ENCODE measurements around the gene KCNK7.

Gene KCNK7

DNA sequence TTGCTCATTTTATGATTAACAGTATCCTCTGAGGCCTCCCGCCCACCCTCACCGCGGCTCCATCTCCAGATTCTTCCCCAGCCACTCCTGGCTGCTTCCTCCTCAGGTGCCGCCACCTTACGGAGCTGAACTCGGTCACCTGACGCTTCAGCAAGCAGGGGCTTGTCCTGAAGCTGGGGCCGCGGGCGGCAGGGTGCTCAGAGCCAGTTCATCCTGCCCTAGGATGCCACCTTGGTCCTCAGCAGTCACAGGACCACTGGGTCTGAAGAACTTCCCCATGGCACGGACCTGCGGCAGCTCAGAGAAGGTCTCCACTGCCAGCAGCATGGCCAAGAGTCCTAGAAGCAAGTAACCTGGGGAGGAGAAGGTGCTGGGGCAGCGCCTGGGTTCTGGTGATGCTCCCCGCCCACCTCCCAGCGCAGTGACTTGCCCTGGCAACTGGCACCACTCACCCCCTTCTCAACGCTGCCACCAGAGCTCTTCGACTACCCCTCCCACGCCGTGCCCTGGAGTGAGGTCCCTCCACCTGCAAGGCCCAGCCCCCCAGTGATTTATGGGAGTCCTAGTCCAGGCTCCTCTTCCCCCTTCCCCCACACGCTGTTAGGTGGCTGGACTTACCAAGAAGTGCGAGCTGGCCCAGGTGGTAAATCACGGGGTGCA lies 2.6 kb downstream of the KCNK7 start:
- TF ChIP-seq GATA3 (IDR thresholded peaks at IDR 0.05; ENCODE audit: low read depth, low read length) (no peak), GATA2 (IDR thresholded peaks at IDR 0.05; ENCODE audit: low read depth, low read length) (no peak)

GRCh38 chr11:65591939-65592857 lies 3.4 kb downstream of the KCNK7 start:
- TF ChIP-seq GATA2 (IDR thresholded peaks at IDR 0.05; ENCODE audit: low read depth, low read length) (no peak), GATA3 (IDR thresholded peaks at IDR 0.05; ENCODE audit: low read depth, low read length) (no peak)

- no peak for TF ChIP-seq GATA2 (IDR thresholded peaks at IDR 0.05; ENCODE audit: low read depth, low read length)
- TF ChIP-seq GATA3 (IDR thresholded peaks at IDR 0.05; ENCODE audit: low read depth, low read length): no peak
Measured at GRCh38 chr11:65590240-65590738, 5.3 kb downstream of the KCNK7 start.

DNA sequence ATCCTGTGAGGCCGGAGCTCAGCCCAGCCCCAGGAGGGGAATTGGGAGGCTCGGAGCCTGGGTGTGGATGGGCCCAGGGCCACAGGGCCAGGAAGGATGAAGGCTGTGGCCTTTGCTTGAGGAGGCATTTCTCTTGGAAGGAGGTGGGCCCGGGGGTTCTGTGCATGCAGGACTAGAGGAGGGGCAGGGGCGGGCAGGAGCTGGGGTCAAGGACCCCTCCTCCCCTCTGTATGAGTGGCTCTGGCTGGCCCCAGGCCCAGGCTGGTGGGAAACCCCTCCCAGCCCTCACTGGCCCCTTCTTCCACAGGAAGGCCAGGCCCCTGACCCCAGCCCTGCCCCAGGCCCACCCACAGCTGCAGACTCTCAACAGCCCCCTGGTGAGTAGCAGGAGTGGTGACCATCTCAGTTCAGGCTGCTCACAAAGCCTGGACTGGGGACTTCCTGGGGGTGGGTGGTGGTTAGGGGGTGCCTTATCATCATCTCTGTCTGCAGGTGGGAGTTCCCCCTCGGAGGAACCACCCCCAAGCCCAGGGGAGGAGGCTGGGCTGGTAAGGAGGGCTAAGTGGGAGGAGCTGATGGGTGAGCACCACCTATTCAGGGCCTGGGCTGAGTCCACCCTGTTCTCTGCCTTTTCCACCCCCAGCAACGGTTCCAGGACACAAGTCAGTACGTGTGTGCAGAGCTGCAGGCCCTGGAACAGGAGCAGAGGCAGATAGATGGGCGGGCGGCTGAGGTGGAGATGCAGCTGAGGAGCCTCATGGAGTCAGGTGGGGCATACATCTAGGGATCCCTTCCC lies 6.0 kb downstream of the KCNK7 start:
- no peak for TF ChIP-seq GATA3 (IDR thresholded peaks at IDR 0.05; ENCODE audit: low read depth, low read length)
- TF ChIP-seq GATA2 (IDR thresholded peaks at IDR 0.05; ENCODE audit: low read depth, low read length): no peak

GRCh38 chr11:65588199-65589054 lies 7.2 kb downstream of the KCNK7 start:
- no peak for TF ChIP-seq GATA3 (IDR thresholded peaks at IDR 0.05; ENCODE audit: low read depth, low read length)
- TF ChIP-seq GATA2 (IDR thresholded peaks at IDR 0.05; ENCODE audit: low read depth, low read length): no peak

DNA sequence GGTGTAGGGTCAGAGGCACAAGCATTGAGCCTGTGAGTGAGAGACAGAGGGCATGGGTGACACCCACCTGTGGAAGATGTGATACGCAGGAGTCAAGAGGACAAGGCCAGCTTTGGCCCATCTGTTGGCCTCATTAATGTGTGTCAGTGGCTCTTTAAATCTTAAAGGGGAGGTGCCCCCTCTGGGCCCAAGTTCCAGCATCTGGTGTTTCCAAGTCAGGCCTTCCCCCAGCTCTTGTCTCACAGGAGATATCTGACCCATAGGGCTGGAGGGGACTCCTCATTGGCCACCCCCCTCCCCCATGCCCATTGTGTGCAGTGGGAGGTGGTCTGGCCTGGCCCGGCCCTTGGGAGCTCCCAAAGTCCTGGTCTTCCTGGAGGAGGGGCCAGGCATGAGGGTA lies 8.9 kb downstream of the KCNK7 start:
- TF ChIP-seq GATA2 (IDR thresholded peaks at IDR 0.05; ENCODE audit: low read depth, low read length): no peak
- no peak for TF ChIP-seq GATA3 (IDR thresholded peaks at IDR 0.05; ENCODE audit: low read depth, low read length)

GRCh38 chr11:65586247-65586630 lies 9.4 kb downstream of the KCNK7 start:
- TF ChIP-seq GATA2 (IDR thresholded peaks at IDR 0.05; ENCODE audit: low read depth, low read length) (no peak), GATA3 (IDR thresholded peaks at IDR 0.05; ENCODE audit: low read depth, low read length) (no peak)

DNA sequence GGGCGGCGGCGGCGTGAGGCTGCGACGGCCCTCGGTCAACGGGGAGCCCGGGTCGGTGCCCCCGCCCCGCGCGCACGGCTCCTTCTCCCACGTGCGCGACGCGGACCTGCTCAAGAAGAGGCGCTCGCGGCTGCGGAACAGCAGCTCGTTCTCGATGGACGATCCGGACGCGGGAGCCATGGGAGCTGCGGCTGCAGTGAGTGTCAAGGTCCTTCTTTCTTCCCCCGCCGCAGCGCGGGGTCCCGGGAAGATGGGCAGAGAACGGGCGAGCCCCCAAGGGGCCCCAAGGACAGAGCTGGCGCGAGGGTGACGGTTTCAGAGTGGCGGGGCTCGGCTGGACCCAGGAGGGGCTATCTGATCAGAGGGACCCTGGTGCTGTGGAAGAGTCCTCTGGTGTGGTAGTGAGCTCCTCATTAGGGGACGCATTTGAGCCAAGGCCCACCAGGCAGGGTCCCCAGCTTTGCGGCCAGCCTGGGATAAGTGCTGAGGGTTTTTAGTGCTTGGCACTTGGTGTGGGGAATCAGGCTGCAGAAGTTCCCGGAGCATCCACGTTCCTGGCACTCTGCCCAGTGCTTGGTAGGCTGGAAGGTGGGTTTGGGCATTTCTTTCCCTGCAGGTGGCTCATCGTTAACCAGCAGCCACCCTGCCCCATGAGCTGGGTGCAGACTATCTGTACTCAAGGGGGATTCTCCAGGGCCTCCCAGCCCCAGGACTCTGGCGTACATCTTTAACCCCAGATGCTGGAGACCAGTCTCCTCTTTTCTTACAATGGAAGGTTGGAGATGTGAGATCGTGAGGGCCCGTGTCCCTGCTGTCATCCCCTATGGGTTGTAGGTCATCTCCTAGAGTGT lies 10.0 kb downstream of the KCNK7 start:
- no peak for TF ChIP-seq GATA2 (IDR thresholded peaks at IDR 0.05; ENCODE audit: low read depth, low read length)
- TF ChIP-seq GATA3 (IDR thresholded peaks at IDR 0.05; ENCODE audit: low read depth, low read length): no peak

- TF ChIP-seq GATA2 (IDR thresholded peaks at IDR 0.05; ENCODE audit: low read depth, low read length) (no peak), GATA3 (IDR thresholded peaks at IDR 0.05; ENCODE audit: low read depth, low read length) (no peak)
Measured at GRCh38 chr11:65584723-65585171, 10.9 kb downstream of the KCNK7 start.

GRCh38 chr11:65584106-65584505 lies 11.5 kb downstream of the KCNK7 start:
- no peak for TF ChIP-seq GATA3 (IDR thresholded peaks at IDR 0.05; ENCODE audit: low read depth, low read length)
- TF ChIP-seq GATA2 (IDR thresholded peaks at IDR 0.05; ENCODE audit: low read depth, low read length): no peak

- no peak for TF ChIP-seq GATA2 (IDR thresholded peaks at IDR 0.05; ENCODE audit: low read depth, low read length)
- TF ChIP-seq GATA3 (IDR thresholded peaks at IDR 0.05; ENCODE audit: low read depth, low read length): no peak
Measured at GRCh38 chr11:65583589-65583988, 12.0 kb downstream of the KCNK7 start.

DNA sequence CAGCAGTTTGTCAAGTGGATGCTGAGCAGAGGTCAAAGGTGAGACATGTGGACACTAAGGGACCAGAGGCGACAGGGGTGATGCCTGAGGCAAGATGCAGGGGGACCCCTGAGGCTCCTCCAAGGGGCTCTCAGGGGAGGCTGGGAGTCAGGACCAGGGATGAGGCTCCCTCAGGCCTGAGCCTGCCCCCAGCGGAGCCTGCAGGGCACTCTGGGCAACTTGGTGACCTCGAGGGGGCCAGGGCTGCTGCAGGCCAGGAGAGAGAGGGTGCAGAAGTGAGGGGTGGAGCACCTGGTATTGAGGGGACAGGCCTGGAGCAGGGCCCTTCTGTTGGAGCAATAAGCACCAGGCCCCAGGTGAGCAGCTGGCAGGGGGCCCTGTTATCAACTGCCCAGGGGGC lies 13.7 kb downstream of the KCNK7 start:
- TF ChIP-seq GATA3 (IDR thresholded peaks at IDR 0.05; ENCODE audit: low read depth, low read length): no peak
- no peak for TF ChIP-seq GATA2 (IDR thresholded peaks at IDR 0.05; ENCODE audit: low read depth, low read length)
